ENCODE results near the gene BCAM.
"Not testable (repeated sequence)": the region's sequence is repeated elsewhere in the genome, so short reads cannot be mapped to it uniquely, and the experiment has no call there.

Gene BCAM

GRCh38 chr19:44779150-44779549 lies 29.8 kb upstream of the BCAM start:
- no peaks in the 10 kb centered on the region for H3K36me3 ChIP-seq (ENCODE audit: control insufficient read depth in 1 of 2, insufficient read depth in 2 of 2, low read length in 2 of 2)
- no CpG with 5 or more reads among the region's 2 CpGs for WGBS (ENCODE audit: extremely low coverage, insufficient coverage, insufficient read length)
- DNase-seq: no peak

GRCh38 chr19:44781694-44782093 lies 27.2 kb upstream of the BCAM start:
- H3K18ac ChIP-seq (ENCODE audit: low read length); H3K79me1 ChIP-seq (ENCODE audit: low read length); H4K8ac ChIP-seq (ENCODE audit: low read depth, low read length); H4K12ac ChIP-seq (ENCODE audit: low read depth, low read length); H3K9ac ChIP-seq (ENCODE audit: low read length); H3K36me3 ChIP-seq (ENCODE audit: control insufficient read depth in 1 of 2, insufficient read depth in 2 of 2, low read length in 2 of 2); H2AK5ac ChIP-seq (ENCODE audit: low read length); H2BK12ac ChIP-seq (ENCODE audit: low read length); H3K9me3 ChIP-seq (ENCODE audit: insufficient read depth, low read depth, low read length); H3K4me3 ChIP-seq (ENCODE audit: low read depth, low read length); H2BK5ac ChIP-seq (ENCODE audit: low read depth, low read length, poor library complexity); H2AFZ ChIP-seq (ENCODE audit: insufficient read depth, low read length, poor library complexity); H3K4ac ChIP-seq (ENCODE audit: low read depth, low read length); H3K79me2 ChIP-seq (ENCODE audit: control insufficient read depth, insufficient read depth, low read length, poor library complexity); H3K14ac ChIP-seq (ENCODE audit: low read length); H3K27ac ChIP-seq (ENCODE audit: low read depth, low read length); H3K23ac ChIP-seq (ENCODE audit: low read length); H3K27me3 ChIP-seq (ENCODE audit: insufficient read depth, low read length); H3K4me1 ChIP-seq (ENCODE audit: control insufficient read depth in 1 of 2, insufficient read depth in 2 of 2, low read length in 2 of 2); DNase-seq; H2BK120ac ChIP-seq (ENCODE audit: insufficient read depth, low read length, poor library complexity); H4K91ac ChIP-seq (ENCODE audit: low read depth, low read length); H3K4me2 ChIP-seq (ENCODE audit: low read length): not testable (repeated sequence)
- no CpG with 5 or more reads among the region's 2 CpGs for WGBS (ENCODE audit: extremely low coverage, insufficient coverage, insufficient read length)

More at GRCh38 chr19:44779150-44779549, 29.8 kb upstream of the BCAM start:
- no peak overlapping the region for H2BK120ac ChIP-seq (ENCODE audit: insufficient read depth, low read length, poor library complexity)
- H3K23ac ChIP-seq (ENCODE audit: low read length): no peak overlapping the region
- H3K27ac ChIP-seq (ENCODE audit: low read depth, low read length): no peak overlapping the region
- H3K18ac ChIP-seq (ENCODE audit: low read length): no peak overlapping the region
- no peak overlapping the region for H3K4me3 ChIP-seq (ENCODE audit: low read depth, low read length)
- no peak overlapping the region for H4K8ac ChIP-seq (ENCODE audit: low read depth, low read length)
- peaks cover 5 to 8% of the 10 kb centered on the region in 2 experiments for H3K4me1 ChIP-seq (ENCODE audit: control insufficient read depth in 1 of 2, insufficient read depth in 2 of 2, low read length in 2 of 2)
- no peaks in the 10 kb centered on the region for H3K79me1 ChIP-seq (ENCODE audit: low read length)
- H3K4ac ChIP-seq (ENCODE audit: low read depth, low read length): no peak overlapping the region
- no peaks in the 10 kb centered on the region for H3K9me3 ChIP-seq (ENCODE audit: insufficient read depth, low read depth, low read length)
- no peaks in the 10 kb centered on the region for H3K79me2 ChIP-seq (ENCODE audit: control insufficient read depth, insufficient read depth, low read length, poor library complexity)
- no peak overlapping the region for H3K9ac ChIP-seq (ENCODE audit: low read length)
- no peak overlapping the region for H2BK5ac ChIP-seq (ENCODE audit: low read depth, low read length, poor library complexity)
- no peak overlapping the region for H2AFZ ChIP-seq (ENCODE audit: insufficient read depth, low read length, poor library complexity)
- H3K4me2 ChIP-seq (ENCODE audit: low read length): no peak overlapping the region
- no peak overlapping the region for H2BK12ac ChIP-seq (ENCODE audit: low read length)
- H3K27me3 ChIP-seq (ENCODE audit: insufficient read depth, low read length): no peaks in the 10 kb centered on the region
- no peak overlapping the region for H4K91ac ChIP-seq (ENCODE audit: low read depth, low read length)
- no peak overlapping the region for H4K12ac ChIP-seq (ENCODE audit: low read depth, low read length)
- H2AK5ac ChIP-seq (ENCODE audit: low read length): no peak overlapping the region
- no peak overlapping the region for H3K14ac ChIP-seq (ENCODE audit: low read length)

- H3K18ac ChIP-seq (ENCODE audit: low read length): no peak overlapping the region
- H2BK12ac ChIP-seq (ENCODE audit: low read length): no peak overlapping the region
- H3K36me3 ChIP-seq (ENCODE audit: control insufficient read depth in 1 of 2, insufficient read depth in 2 of 2, low read length in 2 of 2): no peaks in the 10 kb centered on the region
- no peak overlapping the region for H3K4me3 ChIP-seq (ENCODE audit: low read depth, low read length)
- no peak overlapping the region for H3K14ac ChIP-seq (ENCODE audit: low read length)
- no peaks in the 10 kb centered on the region for H3K79me1 ChIP-seq (ENCODE audit: low read length)
- H2AFZ ChIP-seq (ENCODE audit: insufficient read depth, low read length, poor library complexity): no peak overlapping the region
- no peaks in the 10 kb centered on the region for H3K79me2 ChIP-seq (ENCODE audit: control insufficient read depth, insufficient read depth, low read length, poor library complexity)
- no peak overlapping the region for H2BK5ac ChIP-seq (ENCODE audit: low read depth, low read length, poor library complexity)
- peaks cover 0 to 3% of the 10 kb centered on the region in 2 experiments for H3K4me1 ChIP-seq (ENCODE audit: control insufficient read depth in 1 of 2, insufficient read depth in 2 of 2, low read length in 2 of 2)
- H2AK5ac ChIP-seq (ENCODE audit: low read length): no peak overlapping the region
- DNase-seq: no peak
- no peak overlapping the region for H4K12ac ChIP-seq (ENCODE audit: low read depth, low read length)
- no peak overlapping the region for H3K9ac ChIP-seq (ENCODE audit: low read length)
- H3K4ac ChIP-seq (ENCODE audit: low read depth, low read length): no peak overlapping the region
- no peaks in the 10 kb centered on the region for H3K27me3 ChIP-seq (ENCODE audit: insufficient read depth, low read length)
- no peak overlapping the region for H2BK120ac ChIP-seq (ENCODE audit: insufficient read depth, low read length, poor library complexity)
- H4K8ac ChIP-seq (ENCODE audit: low read depth, low read length): no peak overlapping the region
- H3K23ac ChIP-seq (ENCODE audit: low read length): no peak overlapping the region
- H3K9me3 ChIP-seq (ENCODE audit: insufficient read depth, low read depth, low read length): no peaks in the 10 kb centered on the region
- WGBS (ENCODE audit: extremely low coverage, insufficient coverage, insufficient read length): no CpG with 5 or more reads among the region's 5 CpGs
- no peak overlapping the region for H3K27ac ChIP-seq (ENCODE audit: low read depth, low read length)
- H3K4me2 ChIP-seq (ENCODE audit: low read length): no peak overlapping the region
- no peak overlapping the region for H4K91ac ChIP-seq (ENCODE audit: low read depth, low read length)
Observed at GRCh38 chr19:44782729-44783128, 26.2 kb upstream of the BCAM start.

- no CpG with 5 or more reads among the region's 4 CpGs for WGBS (ENCODE audit: extremely low coverage, insufficient coverage, insufficient read length)
- H4K8ac ChIP-seq (ENCODE audit: low read depth, low read length): no peak overlapping the region
Observed at GRCh38 chr19:44783545-44783944, 25.4 kb upstream of the BCAM start.

More at GRCh38 chr19:44783545-44783944, 25.4 kb upstream of the BCAM start:
- Histone ChIP-seq H2AFZ (ENCODE audit: insufficient read depth, low read length, poor library complexity) (no peak overlapping the region), H2BK120ac (ENCODE audit: insufficient read depth, low read length, poor library complexity) (no peak overlapping the region), H3K23ac (ENCODE audit: low read length) (no peak overlapping the region), H4K12ac (ENCODE audit: low read depth, low read length) (no peak overlapping the region), H3K9ac (ENCODE audit: low read length) (no peak overlapping the region), H3K14ac (ENCODE audit: low read length) (no peak overlapping the region), H3K27me3 (ENCODE audit: insufficient read depth, low read length) (no peaks in the 10 kb centered on the region), H3K18ac (ENCODE audit: low read length) (no peak overlapping the region), H3K4ac (ENCODE audit: low read depth, low read length) (no peak overlapping the region), H3K4me1 (ENCODE audit: control insufficient read depth in 1 of 2, insufficient read depth in 2 of 2, low read length in 2 of 2) (no peaks in the 10 kb centered on the region), H3K79me1 (ENCODE audit: low read length) (no peaks in the 10 kb centered on the region), H3K36me3 (ENCODE audit: control insufficient read depth in 1 of 2, insufficient read depth in 2 of 2, low read length in 2 of 2) (no peaks in the 10 kb centered on the region), H2AK5ac (ENCODE audit: low read length) (no peak overlapping the region), H3K4me3 (ENCODE audit: low read depth, low read length) (no peak overlapping the region), H2BK12ac (ENCODE audit: low read length) (no peak overlapping the region), H4K91ac (ENCODE audit: low read depth, low read length) (no peak overlapping the region), H3K27ac (ENCODE audit: low read depth, low read length) (no peak overlapping the region), H3K79me2 (ENCODE audit: control insufficient read depth, insufficient read depth, low read length, poor library complexity) (no peaks in the 10 kb centered on the region), H2BK5ac (ENCODE audit: low read depth, low read length, poor library complexity) (no peak overlapping the region), H3K4me2 (ENCODE audit: low read length) (no peak overlapping the region), H3K9me3 (ENCODE audit: insufficient read depth, low read depth, low read length) (no peaks in the 10 kb centered on the region)
- DNase-seq: no peak
